Loucy (cell line): Measurements from ENCODE around the gene HELT.
"Not testable (repeated sequence)": the region's sequence is repeated elsewhere in the genome, so short reads cannot be mapped to it uniquely, and the experiment has no call there.

ENCODE experiments used
- H2AFZ ChIP-seq: fragments of 200-600 bp; sonication (generic); 2 replicates; pipeline ENCODE4 v1.6.0; 2016; ENCODE audit warnings: antibody characterized with exemption, mild to moderate bottlenecking, low read length, moderate library complexity
- H3F3A ChIP-seq: fragments of 200-600 bp; 2 replicates; pipeline ENCODE4 v1.6.0; 2016; ENCODE audit warnings: antibody characterized with exemption, low read depth, mild to moderate bottlenecking
- H3K27me3 ChIP-seq: fragments of 200-600 bp; sonication (generic); 2 replicates; pipeline ENCODE4 v1.6.1; 2014; ENCODE audit warnings: low read length, mild to moderate bottlenecking; ENCODE audit not compliant: insufficient read depth, poor library complexity, severe bottlenecking
- H3K36me3 ChIP-seq: fragments of 200-600 bp; sonication (generic); 2 replicates; pipeline ENCODE4 v1.6.1; 2016; ENCODE audit warnings: low read length; ENCODE audit not compliant: insufficient read depth
- H3K4me1 ChIP-seq: fragments of 200-600 bp; sonication (generic); 2 replicates; pipeline ENCODE4 v1.5.1; 2014; ENCODE audit warnings: low read length, mild to moderate bottlenecking; ENCODE audit not compliant: insufficient read depth, poor library complexity, severe bottlenecking
- H3K4me2 ChIP-seq: fragments of 200-600 bp; sonication (generic); 2 replicates; pipeline ENCODE4 v1.6.0; 2014; ENCODE audit warnings: antibody characterized with exemption, low read length, low read depth, mild to moderate bottlenecking; ENCODE audit not compliant: poor library complexity, severe bottlenecking
- H3K4me3 ChIP-seq: fragments of 200-600 bp; sonication (generic); 2 replicates; pipeline ENCODE4 v1.5.1; 2014; ENCODE audit warnings: low read length, mild to moderate bottlenecking, mixed read lengths; ENCODE audit not compliant: poor library complexity, severe bottlenecking
- H3K79me2 ChIP-seq: fragments of 200-600 bp; sonication (generic); 2 replicates; pipeline ENCODE4 v1.6.1; 2014; ENCODE audit warnings: low read length; ENCODE audit not compliant: insufficient read depth
- H3K9ac ChIP-seq: fragments of 200-600 bp; sonication (generic); 2 replicates; pipeline ENCODE4 v1.6.0; 2014; ENCODE audit warnings: mild to moderate bottlenecking, low read depth, low read length, moderate library complexity; ENCODE audit not compliant: poor library complexity, severe bottlenecking
- H3K9me2 ChIP-seq: fragments of 200-600 bp; sonication (generic); replicated peaks from 2 replicates; pipeline ENCODE4 v1.6.1; 2016; ENCODE audit warnings: low read depth, low read length, mixed read lengths
- H3K9me3 ChIP-seq: fragments of 200-600 bp; sonication (generic); 2 replicates; pipeline ENCODE4 v1.6.1; 2014; ENCODE audit warnings: mild to moderate bottlenecking, antibody characterized with exemption, low read length, low read depth; ENCODE audit not compliant: insufficient read depth
- H4K20me1 ChIP-seq: fragments of 200-600 bp; sonication (generic); 2 replicates; pipeline ENCODE4 v1.6.0; 2014; ENCODE audit warnings: antibody characterized with exemption, low read length, mild to moderate bottlenecking; ENCODE audit not compliant: insufficient read depth, poor library complexity, severe bottlenecking
- CTCF ChIP-seq: fragments of 200-600 bp; sonication (generic); conservative IDR thresholded peaks from 2 replicates; pipeline ENCODE4 v1.5.1; 2014; ENCODE audit warnings: mild to moderate bottlenecking, antibody characterized with exemption, low read length
- EZH2phosphoT487 ChIP-seq: fragments of 200-600 bp; IDR thresholded peaks from 2 replicates; pipeline ENCODE4 v1.6.1; 2018; ENCODE audit warnings: antibody characterized with exemption, mild to moderate bottlenecking, moderate library complexity, borderline replicate concordance

HELT gene

GRCh38 chr4:184994010-184994622 lies 24.2 kb upstream of the HELT start:
- Histone ChIP-seq H3K79me2 (no peaks in the 10 kb centered on the region), H3K9ac (no peak overlapping the region), H3K27me3 (no peaks in the 10 kb centered on the region), H3K36me3 (no peaks in the 10 kb centered on the region), H2AFZ (no peak overlapping the region), H3K9me2 (no peaks in the 10 kb centered on the region), H3K9me3 (no peaks in the 10 kb centered on the region), H4K20me1 (no peaks in the 10 kb centered on the region), H3K4me3 (no peak overlapping the region), H3F3A (no peaks in the 10 kb centered on the region), H3K4me1 (no peaks in the 10 kb centered on the region), H3K4me2 (no peak overlapping the region)
- no peak for TF ChIP-seq EZH2phosphoT487
- no peak for TF ChIP-seq CTCF

GRCh38 chr4:184994623-184995010 lies 23.7 kb upstream of the HELT start:
- TF ChIP-seq EZH2phosphoT487 (no peak), CTCF (no peak)
- H3F3A ChIP-seq, result no peaks in the 10 kb centered on the region
- no peaks in the 10 kb centered on the region for H3K9me3 ChIP-seq
- no peak overlapping the region for H3K4me3 ChIP-seq
- no peaks in the 10 kb centered on the region for H4K20me1 ChIP-seq
- no peak overlapping the region for H3K9ac ChIP-seq
- no peaks in the 10 kb centered on the region for H3K4me1 ChIP-seq
- H3K27me3 ChIP-seq, result no peaks in the 10 kb centered on the region
- H2AFZ ChIP-seq, result no peak overlapping the region
- no peak overlapping the region for H3K4me2 ChIP-seq
- H3K36me3 ChIP-seq, result no peaks in the 10 kb centered on the region
- no peaks in the 10 kb centered on the region for H3K9me2 ChIP-seq
- no peaks in the 10 kb centered on the region for H3K79me2 ChIP-seq

GRCh38 chr4:184997656-184998055 lies 20.6 kb upstream of the HELT start:
- H3K9ac ChIP-seq, H3K36me3 ChIP-seq, H3K9me2 ChIP-seq, H3F3A ChIP-seq, H4K20me1 ChIP-seq, H3K79me2 ChIP-seq, H3K4me3 ChIP-seq, H2AFZ ChIP-seq, H3K9me3 ChIP-seq, H3K4me1 ChIP-seq, H3K27me3 ChIP-seq, H3K4me2 ChIP-seq: not testable (repeated sequence)

- Histone ChIP-seq H3F3A (no peaks in the 10 kb centered on the region), H3K9me3 (no peaks in the 10 kb centered on the region), H3K36me3 (no peaks in the 10 kb centered on the region), H3K4me1 (no peaks in the 10 kb centered on the region), H2AFZ (no peak overlapping the region), H3K79me2 (no peaks in the 10 kb centered on the region), H3K4me2 (no peak overlapping the region), H4K20me1 (no peaks in the 10 kb centered on the region), H3K9ac (no peak overlapping the region), H3K27me3 (no peaks in the 10 kb centered on the region), H3K4me3 (no peak overlapping the region), H3K9me2 (no peaks in the 10 kb centered on the region)
- TF ChIP-seq EZH2phosphoT487, result no peak
- no peak for TF ChIP-seq CTCF
These were observed 15.5 kb upstream of the HELT start for GRCh38 chr4:185002784-185003183.
